Measurements from ENCODE around the gene TSPAN16. TPM values are rescaled to one million over a fixed set of nuclear protein-coding genes. Genes with fewer than 3 reads are reported as not detected.

Gene TSPAN16, protein sequence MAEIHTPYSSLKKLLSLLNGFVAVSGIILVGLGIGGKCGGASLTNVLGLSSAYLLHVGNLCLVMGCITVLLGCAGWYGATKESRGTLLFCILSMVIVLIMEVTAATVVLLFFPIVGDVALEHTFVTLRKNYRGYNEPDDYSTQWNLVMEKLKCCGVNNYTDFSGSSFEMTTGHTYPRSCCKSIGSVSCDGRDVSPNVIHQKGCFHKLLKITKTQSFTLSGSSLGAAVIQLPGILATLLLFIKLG
- total RNA-seq (not detected), polyA plus RNA-seq (not detected)
- long read RNA-seq, donor 1 = 0 reads
- long read RNA-seq, donor 2, partial matches to known transcripts = 0 of 4 reads
- long read RNA-seq, donor 2, other reads (novel, unspliced or antisense) = 4 of 4 reads
- long read RNA-seq, donor 3 = 0 reads

DNA sequence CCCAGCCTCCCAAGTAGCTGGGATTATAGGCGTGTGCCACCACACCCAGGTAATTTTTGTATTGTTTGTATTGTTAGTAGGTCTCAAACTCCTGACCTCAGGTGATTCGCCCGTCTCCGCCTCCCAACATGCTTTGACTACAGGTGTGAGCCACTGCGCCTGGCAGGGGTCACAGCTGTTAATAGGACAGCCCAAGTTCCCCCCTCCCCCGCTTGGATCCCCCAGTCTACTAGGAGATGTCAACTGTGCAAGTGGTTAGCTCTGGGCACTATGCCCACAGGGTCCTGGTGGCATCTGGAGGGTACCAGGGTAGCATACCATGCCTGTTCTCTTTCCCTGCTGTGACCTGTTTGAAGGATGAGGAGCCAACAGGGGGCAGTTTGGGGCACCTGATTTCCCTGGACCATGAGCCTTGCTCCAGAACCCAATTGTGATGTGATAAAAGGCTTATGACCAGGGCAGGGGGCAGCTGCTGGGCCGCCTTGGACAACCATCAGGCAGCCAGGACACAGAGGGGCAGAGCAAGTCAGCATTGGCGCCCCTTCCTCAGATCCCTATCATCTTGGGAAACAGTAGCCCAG lies at the start of gene TSPAN16:
TSPAN16 (plus strand) TSS at position 496 of the 581 bp plus-strand sequence. CDS start 138 bp downstream, outside the sequence.
- no peaks in the 10 kb centered on the region for H3K9me3 ChIP-seq
- no peaks in the 10 kb centered on the region for H3K27me3 ChIP-seq
- no peak for DNase-seq
- no peak within 1 kb of the TSS for H3K4me3 ChIP-seq
- WGBS, 4 donors = 81 to 92% (median 88%) methylated on average over 8 of the region's 8 CpGs
- H3K36me3 ChIP-seq = no peaks in the 10 kb centered on the region
- peaks cover 0 to 32% (median 6%) of the 10 kb centered on the region in 12 donors for H3K4me1 ChIP-seq
- no peak for TF ChIP-seq CTCF (IDR thresholded peaks at IDR 0.05)
- TF ChIP-seq POLR2A (IDR thresholded peaks at IDR 0.05) = no peak
- intact Hi-C loops (cut with DNase I) = loop anchor here (2.0 to 10.0 kb wide), 8 partner anchors 42 to 289 kb away; partner anchors contain the start of genes SWSAP1 (in 6 of the 10), ELAVL3 (in 3 of the 10), RAB3D (in 2 of the 10) and EPOR (in 1 of the 10)
- no peak for ATAC-seq
- peak within 1 kb of the TSS in 9 of 12 donors; percentile 15 to 50 (median 41) for H3K27ac ChIP-seq

GRCh38 chr19:11246941-11247340 lies 49.0 kb upstream of the TSPAN16 start:
- intact Hi-C loops (cut with DNase I) = no loop called here
- TF ChIP-seq CTCF (IDR thresholded peaks at IDR 0.05) (no peak), POLR2A (IDR thresholded peaks at IDR 0.05) (no peak)
- Histone ChIP-seq H3K4me3 (no peak overlapping the region), H3K4me1 (peaks cover 4 to 56% (median 29%) of the 10 kb centered on the region in 12 donors), H3K36me3 (peaks cover 0 to 89% (median 58%) of the 10 kb centered on the region in 9 donors), H3K27ac (peak overlapping the region in 11 of 12 donors; percentile 65 to 95 (median 84)), H3K9me3 (no peaks in the 10 kb centered on the region), H3K27me3 (no peaks in the 10 kb centered on the region)
- ATAC-seq = no peak
- DNase-seq = no peak
- 76 to 86% (median 82%) methylated on average over 11 of the region's 11 CpGs for WGBS, 4 donors

- Histone ChIP-seq H3K27ac (peak overlapping the region; percentile 65 to 95 (median 84)), H3K4me1 (peaks cover 4 to 60% (median 33%) of the 10 kb centered on the region in 12 donors), H3K36me3 (peaks cover 0 to 89% (median 56%) of the 10 kb centered on the region in 9 donors), H3K9me3 (no peaks in the 10 kb centered on the region), H3K4me3 (no peak overlapping the region), H3K27me3 (no peaks in the 10 kb centered on the region)
- intact Hi-C loops (cut with DNase I) = no loop called here
- DNase-seq (peak; percentile 93 to 95 (median 94)), ATAC-seq (peak; percentile 78 to 89 (median 82))
- WGBS, 4 donors = 30 to 67% (median 49%) methylated on average over 8 to 10 of the region's 10 CpGs
- TF ChIP-seq CTCF (IDR thresholded peaks at IDR 0.05) (no peak), POLR2A (IDR thresholded peaks at IDR 0.05) (no peak)
Observed at GRCh38 chr19:11247391-11247790, 48.6 kb upstream of the TSPAN16 start.

GRCh38 chr19:11247934-11248333 lies 48.0 kb upstream of the TSPAN16 start:
- no peak overlapping the region for H3K4me3 ChIP-seq
- H3K27me3 ChIP-seq = no peaks in the 10 kb centered on the region
- ATAC-seq = peak in 1 of 4 donors; percentile 5
- TF ChIP-seq POLR2A (IDR thresholded peaks at IDR 0.05) (no peak), CTCF (IDR thresholded peaks at IDR 0.05) (no peak)
- H3K4me1 ChIP-seq = peaks cover 4 to 65% (median 38%) of the 10 kb centered on the region in 12 donors
- H3K27ac ChIP-seq = peak overlapping the region; percentile 65 to 95 (median 84)
- DNase-seq = no peak
- WGBS, 4 donors = 44 to 69% (median 61%) methylated on average over 14 of the region's 14 CpGs
- H3K36me3 ChIP-seq = peaks cover 0 to 87% (median 50%) of the 10 kb centered on the region in 9 donors
- no peaks in the 10 kb centered on the region for H3K9me3 ChIP-seq
- intact Hi-C loops (cut with DNase I) = no loop called here

All from heart left ventricle (tissue), 16 donors.